Testis (tissue), 3 donors: ENCODE data around the gene HCFC1R1. TPM values are rescaled to one million over a fixed set of nuclear protein-coding genes. Genes with fewer than 3 reads are reported as not detected.

Experiments
- DNase-seq: peaks from one replicate; pipeline ENCODE4 v3.0.0-alpha.2; 2019
- H3K27ac ChIP-seq, 2 donors: fragments of 200-600 bp; sonication (generic); one replicate each; pipeline ENCODE4 v1.5.1; 2019
- H3K27me3 ChIP-seq: fragments of 200-600 bp; sonication (generic); one replicate; pipeline ENCODE4 v1.5.1; 2019
- H3K36me3 ChIP-seq: fragments of 200-600 bp; sonication (generic); one replicate; pipeline ENCODE4 v1.5.1; 2017; ENCODE audit warnings: low read depth; ENCODE audit errors: missing control alignments
- H3K4me1 ChIP-seq: fragments of 200-600 bp; sonication (generic); one replicate; pipeline ENCODE4 v1.5.1; 2019
- H3K4me3 ChIP-seq, 2 donors: fragments of 200-600 bp; sonication (generic); one replicate each; pipeline ENCODE4 v1.5.1; 2017 to 2019
- H3K9me3 ChIP-seq: fragments of 200-600 bp; sonication (generic); one replicate; pipeline ENCODE4 v1.5.1; 2017
- POLR2A ChIP-seq: fragments of 450-650 bp; IDR thresholded peaks from one replicate; pipeline ENCODE4 v1.6.1; 2017; ENCODE audit warnings: antibody characterized with exemption, mild to moderate bottlenecking, moderate library complexity
- WGBS, 2 donors: methylation state at CpG; one replicate each; pipeline ENCODE4 v1.1.5; 2018; 5-methylcytosine and 5-hydroxymethylcytosine counted together
- intact Hi-C: fragments of 100-400 bp; cut with DNase I; formaldehyde crosslinking; loops from one replicate; pipeline ENCODE4 v1.15.1; 2023; ENCODE audit warnings: low total_unique reads
- polyA plus RNA-seq: library from polyadenylated mRNA; stranded (reverse); fragments of 350-450 nt; fragmentation: Illumina TruSeq; extraction: RNeasy Lipid Tissue Mini Kit (QIAGEN cat#74804); gene quantifications from one replicate; pipeline ENCODE4 v1.2.3, GENCODE V29; 2014; ENCODE audit warnings: low read depth, low replicate concordance; ENCODE audit not compliant: insufficient read depth
- total RNA-seq, 2 donors: library from RNA; depleted of rRNA; stranded (reverse); fragments of >200 nt; gene quantifications; one replicate each; pipeline ENCODE4 v1.2.3, GENCODE V29; 2016
- TF ChIP-seq, protein P1 (sequence below), 3 experiments: fragments of 450-650 bp in 2 of 3; fragments of 200-600 bp in 1 of 3; sonication (generic) in 1 of 3; IDR thresholded peaks; one replicate each; pipeline ENCODE4 v1.5.1; 2016 to 2019; ENCODE audit warnings: antibody characterized with exemption in 3 of 3, mild to moderate bottlenecking in 2 of 3, moderate library complexity in 1 of 3

Gene HCFC1R1
- total and polyA plus RNA-seq, 3 donors from 2014 or later, result 30.2 to 94.5 (median 39.4) TPM

DNA sequence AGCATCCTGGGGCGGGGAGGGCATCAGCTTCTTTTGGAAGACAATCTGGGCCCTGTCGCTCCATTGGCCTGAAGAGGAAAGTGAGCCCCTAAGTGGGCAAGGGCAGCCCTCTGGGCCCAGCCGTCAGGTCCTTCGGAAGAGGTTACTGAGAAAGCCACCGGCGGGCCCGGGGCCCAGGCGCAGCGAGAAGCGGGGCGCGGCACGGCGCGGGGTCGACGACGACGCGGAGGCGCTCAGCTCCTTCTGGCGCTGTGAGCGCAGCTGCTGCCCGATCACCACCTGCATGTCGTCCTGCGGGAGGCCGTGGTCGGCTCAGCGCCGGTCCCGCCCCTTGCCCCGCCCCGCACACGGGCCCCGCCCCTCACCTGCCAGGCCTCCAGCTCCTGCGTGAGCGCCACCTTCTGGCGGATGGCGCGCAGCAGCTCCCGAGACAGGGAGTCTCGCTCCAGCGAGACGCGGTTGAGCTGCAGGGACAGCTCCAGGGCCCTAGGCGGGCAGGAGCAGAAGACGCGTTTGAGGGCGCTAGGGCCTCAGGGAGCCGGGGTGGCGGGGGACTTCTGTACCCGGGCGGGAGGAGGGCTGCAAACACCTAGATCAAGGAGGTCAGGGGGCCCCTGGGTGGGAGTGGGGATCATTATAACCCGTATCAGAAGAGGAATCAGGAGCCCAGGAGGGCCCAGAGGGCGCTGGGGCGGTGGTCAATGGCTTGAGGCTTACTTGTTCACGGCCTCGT, 4.4 kb upstream of the HCFC1R1 start:
- Histone ChIP-seq H3K27ac (no peak overlapping the region), H3K4me3 (peak overlapping the region in 1 of 2 donors; percentile 9), H3K27me3 (no peaks in the 10 kb centered on the region), H3K4me1 (peaks cover 5% of the 10 kb centered on the region), H3K9me3 (no peaks in the 10 kb centered on the region), H3K36me3 (no peaks in the 10 kb centered on the region)
- WGBS, 2 donors, result 30 to 33% methylated on average over 2 to 51 of the region's 58 CpGs
- intact Hi-C loops, result no loop called here
- DNase-seq, result peak; percentile 88
- TF ChIP-seq, protein P1, sequence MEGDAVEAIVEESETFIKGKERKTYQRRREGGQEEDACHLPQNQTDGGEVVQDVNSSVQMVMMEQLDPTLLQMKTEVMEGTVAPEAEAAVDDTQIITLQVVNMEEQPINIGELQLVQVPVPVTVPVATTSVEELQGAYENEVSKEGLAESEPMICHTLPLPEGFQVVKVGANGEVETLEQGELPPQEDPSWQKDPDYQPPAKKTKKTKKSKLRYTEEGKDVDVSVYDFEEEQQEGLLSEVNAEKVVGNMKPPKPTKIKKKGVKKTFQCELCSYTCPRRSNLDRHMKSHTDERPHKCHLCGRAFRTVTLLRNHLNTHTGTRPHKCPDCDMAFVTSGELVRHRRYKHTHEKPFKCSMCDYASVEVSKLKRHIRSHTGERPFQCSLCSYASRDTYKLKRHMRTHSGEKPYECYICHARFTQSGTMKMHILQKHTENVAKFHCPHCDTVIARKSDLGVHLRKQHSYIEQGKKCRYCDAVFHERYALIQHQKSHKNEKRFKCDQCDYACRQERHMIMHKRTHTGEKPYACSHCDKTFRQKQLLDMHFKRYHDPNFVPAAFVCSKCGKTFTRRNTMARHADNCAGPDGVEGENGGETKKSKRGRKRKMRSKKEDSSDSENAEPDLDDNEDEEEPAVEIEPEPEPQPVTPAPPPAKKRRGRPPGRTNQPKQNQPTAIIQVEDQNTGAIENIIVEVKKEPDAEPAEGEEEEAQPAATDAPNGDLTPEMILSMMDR (IDR thresholded peaks at IDR 0.05), result peak in 2 of 3 experiments; percentile 50 to 71
- TF ChIP-seq POLR2A, result no peak

DNA sequence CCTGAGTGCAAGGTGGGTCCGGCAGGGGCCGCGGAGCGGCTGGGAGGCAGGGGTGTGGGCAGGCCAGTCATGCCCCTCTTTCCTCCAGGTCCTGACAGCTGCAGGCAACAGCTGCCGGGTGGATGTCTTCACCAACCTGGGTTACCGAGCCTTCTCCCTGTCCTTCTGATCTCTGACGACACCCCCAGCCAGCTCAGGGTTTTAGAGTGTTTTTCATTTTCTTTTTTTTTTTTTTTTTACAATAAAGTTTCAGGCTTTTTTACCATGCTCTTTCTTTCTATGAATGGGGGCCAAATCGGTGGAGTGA, 3.7 kb upstream of the HCFC1R1 start:
- no peak overlapping the region for H3K27ac ChIP-seq
- H3K4me3 ChIP-seq, result no peak overlapping the region
- WGBS, 2 donors, result 81 to 86% methylated on average over 8 of the region's 8 CpGs
- TF ChIP-seq POLR2A, result no peak
- TF ChIP-seq, protein P1 (IDR thresholded peaks at IDR 0.05), result no peak
- H3K27me3 ChIP-seq, result no peaks in the 10 kb centered on the region
- H3K9me3 ChIP-seq, result no peaks in the 10 kb centered on the region
- intact Hi-C loops, result no loop called here
- DNase-seq, result no peak
- H3K4me1 ChIP-seq, result peaks cover 12% of the 10 kb centered on the region
- H3K36me3 ChIP-seq, result no peaks in the 10 kb centered on the region

DNA sequence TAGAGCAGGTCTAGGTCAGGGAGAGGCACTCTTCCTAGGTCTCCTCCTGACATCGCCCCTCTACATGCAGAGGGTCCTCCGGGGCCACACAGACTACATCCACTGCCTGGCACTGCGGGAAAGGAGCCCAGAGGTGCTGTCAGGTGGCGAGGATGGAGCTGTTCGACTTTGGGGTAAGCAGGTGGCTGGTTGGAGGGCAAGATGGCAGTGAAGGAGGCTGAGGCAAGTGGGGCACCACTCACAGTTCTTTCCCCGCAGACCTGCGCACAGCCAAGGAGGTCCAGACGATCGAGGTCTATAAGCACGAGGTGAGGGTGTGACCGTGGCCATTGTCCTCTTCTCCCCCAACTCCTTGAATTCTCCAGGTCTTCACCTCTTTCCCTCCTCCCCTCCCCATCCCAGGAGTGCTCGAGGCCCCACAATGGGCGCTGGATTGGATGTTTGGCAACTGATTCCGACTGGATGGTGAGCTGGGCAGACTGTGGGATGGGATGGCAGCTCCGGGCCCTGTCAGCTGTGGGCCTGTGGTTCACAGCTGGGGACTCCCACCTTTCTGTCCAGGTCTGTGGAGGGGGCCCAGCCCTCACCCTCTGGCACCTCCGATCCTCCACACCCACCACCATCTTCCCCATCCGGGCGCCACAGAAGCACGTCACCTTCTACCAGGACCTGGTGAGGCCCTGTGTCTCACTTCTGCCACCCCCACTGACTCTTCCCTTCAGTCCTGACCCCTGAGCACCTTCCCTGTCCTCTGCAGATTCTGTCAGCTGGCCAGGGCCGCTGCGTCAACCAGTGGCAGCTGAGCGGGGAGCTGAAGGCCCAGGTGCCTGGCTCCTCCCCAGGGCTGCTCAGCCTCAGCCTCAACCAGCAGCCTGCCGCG, 3.1 kb upstream of the HCFC1R1 start:
- H3K4me1 ChIP-seq, result peaks cover 18% of the 10 kb centered on the region
- no peak for DNase-seq
- no peak overlapping the region for H3K27ac ChIP-seq
- H3K9me3 ChIP-seq, result no peaks in the 10 kb centered on the region
- no peak overlapping the region for H3K4me3 ChIP-seq
- TF ChIP-seq, protein P1 (IDR thresholded peaks at IDR 0.05), result no peak
- no peak for TF ChIP-seq POLR2A
- H3K36me3 ChIP-seq, result no peaks in the 10 kb centered on the region
- WGBS, 2 donors, result 90 to 94% methylated on average over 24 of the region's 24 CpGs
- intact Hi-C loops, result no loop called here
- H3K27me3 ChIP-seq, result no peaks in the 10 kb centered on the region

DNA sequence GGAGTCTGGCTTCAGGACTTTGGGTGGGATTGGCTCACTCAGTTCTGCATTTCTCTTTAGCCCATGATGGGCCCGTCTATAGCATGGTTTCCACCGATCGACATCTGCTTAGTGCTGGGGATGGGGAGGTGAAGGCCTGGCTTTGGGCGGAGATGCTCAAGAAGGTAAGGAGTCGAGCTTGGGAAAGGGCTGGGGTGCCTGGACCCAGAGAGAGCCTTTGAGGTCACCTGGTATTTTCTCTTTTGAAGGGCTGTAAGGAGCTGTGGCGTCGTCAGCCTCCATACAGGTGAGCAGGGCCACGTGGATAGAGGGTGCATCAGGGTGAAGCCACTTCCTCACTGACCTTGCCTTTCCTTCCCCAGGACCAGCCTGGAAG, 2.2 kb upstream of the HCFC1R1 start:
- intact Hi-C loops, result no loop called here
- Histone ChIP-seq H3K4me3 (no peak overlapping the region), H3K4me1 (peaks cover 25% of the 10 kb centered on the region), H3K27me3 (no peaks in the 10 kb centered on the region), H3K36me3 (no peaks in the 10 kb centered on the region), H3K9me3 (no peaks in the 10 kb centered on the region), H3K27ac (no peak overlapping the region)
- 95 to 96% methylated on average over 8 of the region's 8 CpGs for WGBS, 2 donors
- DNase-seq, result no peak
- TF ChIP-seq POLR2A, result no peak
- TF ChIP-seq, protein P1 (IDR thresholded peaks at IDR 0.05), result no peak
